Measurements from ENCODE around the gene PLA2G15.

- no peak for TF ChIP-seq GATA2 (IDR thresholded peaks at IDR 0.05; ENCODE audit: low read depth, low read length)
- TF ChIP-seq GATA3 (IDR thresholded peaks at IDR 0.05; ENCODE audit: low read depth, low read length), result no peak
Observed at GRCh38 chr16:68273459-68273858, 28.3 kb downstream of the PLA2G15 start.
